GM18858 (cell line): Measurements from ENCODE around the gene PTPRN2.

Experiments
- ATAC-seq: cut with Tn5 transposase; IDR thresholded peaks from one replicate; pipeline ENCODE4 v1.9.1; 2021; ENCODE audit not compliant: unreplicated experiment

PTPRN2 gene

GRCh38 chr7:158329686-158330085 is 257.9 kb downstream of the PTPRN2 start:
- no peak for ATAC-seq

DNA sequence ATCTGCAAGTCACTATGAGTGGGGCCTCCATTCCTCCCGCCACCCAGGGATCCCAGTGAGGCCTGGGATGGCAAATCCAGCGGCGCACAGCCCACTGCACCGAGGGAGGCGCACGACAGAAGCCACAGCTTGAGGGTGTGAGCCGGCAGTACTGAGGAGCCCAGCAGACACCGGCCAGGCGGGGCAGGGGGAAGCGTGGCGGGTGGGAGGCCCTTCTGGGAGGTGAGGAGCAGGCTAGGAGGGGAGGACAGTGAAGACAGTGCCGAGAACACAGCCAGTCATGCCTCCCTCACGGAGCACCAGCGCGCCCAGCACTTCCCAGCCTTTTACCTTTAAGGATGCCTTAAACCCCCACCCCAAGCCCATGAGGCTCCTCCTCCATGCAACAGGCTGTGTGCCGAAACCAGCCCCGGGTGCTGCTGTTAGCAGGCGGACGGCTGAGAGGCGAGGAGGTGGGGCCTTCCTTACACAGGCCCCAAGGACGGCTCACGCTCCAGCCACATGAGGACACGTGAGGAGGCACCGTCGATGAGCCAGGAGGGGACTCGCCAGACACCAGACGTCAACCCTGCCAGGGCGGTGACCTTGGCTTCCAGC is 258.5 kb downstream of the PTPRN2 start:
- no peak for ATAC-seq

- no peak for ATAC-seq
Observed at GRCh38 chr7:158328376-158329013, 259.1 kb downstream of the PTPRN2 start.

GRCh38 chr7:158327571-158328180 is 259.9 kb downstream of the PTPRN2 start:
- no peak for ATAC-seq

DNA sequence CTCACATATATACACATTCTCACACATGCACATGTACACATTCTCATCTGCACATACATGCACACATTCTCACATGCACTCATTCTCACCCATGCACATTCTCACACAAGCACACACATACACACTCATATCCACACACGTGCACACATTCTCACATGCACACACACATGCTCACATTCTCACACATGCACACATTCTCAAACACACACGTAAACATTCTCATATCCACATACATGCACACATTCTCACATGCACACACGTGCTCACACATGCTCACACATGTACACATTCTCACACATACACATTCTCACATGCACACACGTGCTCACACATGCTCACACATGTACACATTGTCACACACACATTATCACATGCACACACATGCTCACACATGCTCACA is 260.6 kb downstream of the PTPRN2 start:
- ATAC-seq, result no peak

GRCh38 chr7:158325530-158326381 is 261.9 kb downstream of the PTPRN2 start:
- ATAC-seq, result no peak

DNA sequence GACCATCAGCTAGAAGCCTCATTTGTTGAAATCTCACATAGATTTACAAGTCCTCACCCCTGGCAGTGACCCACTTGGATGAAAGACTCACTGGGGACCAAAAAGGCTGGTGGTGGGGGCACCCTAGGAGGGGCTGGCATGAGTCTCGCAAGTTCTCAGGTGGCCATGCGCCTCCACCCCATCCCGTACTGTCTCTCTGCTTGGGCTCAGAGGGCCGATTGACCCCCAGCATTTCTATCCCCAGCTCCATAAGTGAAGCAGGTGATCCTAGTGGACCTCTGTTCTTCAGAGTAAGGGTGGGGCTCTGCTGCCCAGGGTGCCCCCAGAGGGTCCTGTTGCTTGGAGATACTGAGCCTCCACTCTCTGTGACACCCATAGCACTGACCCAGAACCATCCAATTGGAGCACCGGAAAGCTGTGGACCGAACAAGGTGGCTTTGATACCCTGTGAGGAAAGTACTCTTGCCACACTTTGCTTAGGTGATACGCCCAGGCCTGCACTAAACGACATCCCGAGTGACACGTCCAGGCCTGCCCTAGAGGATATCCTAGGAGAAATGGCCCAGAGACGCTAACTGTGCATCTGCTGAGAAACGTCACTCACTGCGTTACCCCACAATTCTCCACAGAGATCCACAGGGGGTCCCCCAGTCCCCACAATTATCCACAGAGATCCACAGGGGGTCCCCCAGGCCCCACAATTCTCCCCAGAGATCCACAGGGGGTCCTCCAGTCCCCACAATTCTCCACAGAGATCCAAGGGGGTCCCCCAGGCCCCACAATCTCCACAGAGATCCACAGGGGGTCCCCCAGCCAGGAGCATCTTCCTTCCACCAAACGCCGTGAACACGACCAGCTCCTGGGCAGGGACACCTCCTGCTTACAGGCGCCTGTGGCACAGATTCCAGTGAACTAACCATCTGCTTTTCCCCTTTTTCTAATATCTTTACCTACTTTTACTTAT is 262.9 kb downstream of the PTPRN2 start:
- no peak for ATAC-seq

- ATAC-seq, result no peak
Observed at GRCh38 chr7:158323741-158324396, 263.8 kb downstream of the PTPRN2 start.

- no peak for ATAC-seq
Observed at GRCh38 chr7:158322616-158323530, 264.8 kb downstream of the PTPRN2 start.

DNA sequence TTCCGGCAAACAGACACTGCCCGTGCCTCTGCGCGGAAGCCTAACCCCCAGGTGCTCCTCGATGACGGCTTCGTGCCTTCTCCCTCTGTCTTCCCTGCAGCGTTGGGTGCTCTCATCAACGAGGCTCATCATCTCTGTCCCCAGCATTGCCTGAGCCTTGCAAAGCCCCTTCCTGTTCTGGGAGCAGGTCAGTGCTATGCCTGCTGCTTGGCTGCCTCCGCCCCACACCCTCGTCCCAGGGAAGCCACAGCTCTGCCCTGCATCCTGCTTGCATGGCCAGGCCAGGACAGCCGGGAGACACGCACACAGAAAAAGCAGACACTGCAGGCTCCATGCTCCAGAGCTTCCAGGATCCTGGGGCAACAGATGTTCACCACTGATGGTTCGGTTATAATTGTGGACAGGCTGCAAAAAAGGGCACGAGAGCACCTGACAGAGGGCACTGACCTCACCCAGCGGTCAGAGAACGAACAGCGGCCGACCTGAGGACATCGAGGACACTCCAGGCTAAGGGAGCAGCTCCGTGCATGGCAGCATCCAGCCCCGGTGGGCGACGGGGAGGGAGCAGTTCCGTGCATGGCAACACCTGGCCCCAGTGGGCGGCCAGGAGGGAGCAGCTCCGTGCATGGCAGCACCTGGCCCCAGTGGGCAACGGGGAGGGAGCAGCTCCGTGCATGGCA is 265.5 kb downstream of the PTPRN2 start:
- no peak for ATAC-seq

- no peak for ATAC-seq
Observed at GRCh38 chr7:158321056-158321700, 266.4 kb downstream of the PTPRN2 start.

DNA sequence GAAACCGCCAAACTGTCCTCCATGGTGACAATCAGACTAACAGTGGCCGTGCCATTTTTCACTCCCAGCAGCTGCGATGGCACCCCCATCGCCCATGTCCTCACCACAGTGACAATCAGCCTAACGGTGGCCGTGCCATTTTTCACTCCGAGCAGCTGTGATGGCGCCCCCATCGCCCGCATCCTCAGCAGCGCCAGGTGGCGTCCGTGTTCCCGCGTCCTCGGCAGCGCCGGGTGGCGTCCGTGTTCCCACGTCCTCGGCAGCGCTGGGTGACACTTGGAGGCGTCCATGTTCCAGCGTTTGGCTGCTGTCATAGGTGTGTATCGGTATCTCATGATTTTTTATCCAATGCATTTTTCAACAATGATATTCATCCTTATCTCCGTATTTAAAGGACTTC is 267.3 kb downstream of the PTPRN2 start:
- no peak for ATAC-seq

DNA sequence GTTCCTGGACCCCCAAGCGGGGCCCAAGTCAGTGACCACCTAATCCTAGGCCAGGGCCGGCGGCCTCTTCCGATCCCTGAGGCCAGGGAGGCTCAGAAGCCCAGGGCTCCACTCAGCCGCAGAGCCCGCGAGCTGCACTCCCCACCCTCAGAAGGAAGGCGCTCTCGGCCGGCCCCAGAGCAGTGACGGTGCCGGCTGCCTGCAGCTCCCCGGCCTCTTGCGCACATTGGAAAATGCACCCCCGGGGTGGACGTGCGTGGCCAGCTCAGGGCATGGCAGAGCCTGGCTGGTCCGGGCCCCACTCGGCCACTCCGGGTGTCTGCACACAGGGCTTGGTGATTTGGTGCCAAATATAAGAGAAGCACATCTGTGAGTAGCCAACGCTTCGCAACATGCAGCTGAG is 269.1 kb downstream of the PTPRN2 start:
- ATAC-seq, result no peak

DNA sequence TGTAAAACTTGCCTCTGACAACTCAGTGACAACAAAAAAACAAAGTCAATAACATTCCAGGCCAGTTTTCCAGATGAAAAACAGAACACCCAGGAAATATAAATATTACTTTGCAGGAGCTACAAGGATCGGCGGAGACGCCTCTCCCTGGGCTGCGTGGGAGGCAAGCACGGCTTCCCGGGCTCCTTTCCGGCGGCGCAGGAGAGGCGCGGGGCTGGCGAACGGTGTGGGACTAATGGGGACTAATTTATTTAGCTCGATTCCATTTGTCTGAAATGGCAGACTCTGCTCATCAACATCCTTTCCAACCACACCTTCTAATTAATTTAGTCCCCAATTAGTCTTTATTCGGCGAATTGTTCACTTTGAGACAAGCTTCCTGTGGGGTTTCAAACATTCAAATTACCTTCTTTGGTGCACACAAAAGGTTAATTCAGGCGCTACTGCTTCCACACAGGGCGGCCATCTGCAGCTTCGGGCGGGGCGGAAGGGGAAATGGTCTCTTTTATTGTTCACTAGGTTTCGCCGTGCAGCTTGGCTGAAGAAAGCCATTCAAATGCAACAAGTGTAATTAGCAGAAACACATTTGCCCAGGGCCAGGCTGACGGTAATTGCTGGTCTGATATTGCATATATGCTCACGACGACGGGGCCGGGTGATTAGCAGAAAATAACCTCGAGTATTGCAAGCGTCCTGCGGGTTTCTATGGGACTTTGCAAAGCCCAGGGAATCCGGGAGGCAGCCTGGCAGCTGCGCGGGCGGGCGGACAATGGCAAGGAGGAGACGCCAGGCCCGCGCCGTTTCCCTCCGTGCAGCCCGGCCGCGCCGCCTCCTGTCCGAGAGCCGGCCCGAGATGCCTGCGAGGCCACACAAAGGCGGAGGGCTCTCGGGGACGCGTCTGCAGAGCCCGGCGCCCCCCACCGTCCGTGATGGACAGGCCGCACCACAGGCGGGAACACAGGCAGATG is 270.1 kb downstream of the PTPRN2 start:
- ATAC-seq, result no peak

DNA sequence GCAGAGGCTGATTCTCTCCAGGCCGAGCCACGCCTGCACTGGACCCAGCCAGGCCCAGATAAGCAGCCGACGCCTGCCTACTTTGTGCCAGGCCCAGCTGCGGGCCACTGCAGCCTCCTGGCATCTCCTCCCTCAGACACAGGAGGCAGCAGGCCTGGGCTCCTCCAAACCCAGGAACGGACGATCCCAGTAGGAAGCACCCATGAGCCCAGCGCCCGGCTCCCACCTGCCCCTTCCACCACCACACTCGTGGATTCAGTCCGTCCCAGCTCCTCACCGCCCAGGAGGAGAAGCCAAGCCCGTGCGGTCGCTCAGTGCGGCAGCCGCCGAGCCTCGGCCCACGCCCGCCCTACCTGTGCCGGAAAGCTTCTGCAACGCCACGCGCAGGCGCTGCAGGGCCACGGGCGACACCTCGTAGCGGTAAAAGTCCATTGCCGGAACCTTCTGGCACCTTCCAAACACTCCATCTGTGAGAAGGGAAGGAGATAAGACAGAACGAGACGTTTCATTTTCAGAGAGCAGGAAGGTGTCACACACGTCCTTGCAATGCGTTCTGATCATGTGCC is 271.1 kb downstream of the PTPRN2 start:
- ATAC-seq, result no peak

DNA sequence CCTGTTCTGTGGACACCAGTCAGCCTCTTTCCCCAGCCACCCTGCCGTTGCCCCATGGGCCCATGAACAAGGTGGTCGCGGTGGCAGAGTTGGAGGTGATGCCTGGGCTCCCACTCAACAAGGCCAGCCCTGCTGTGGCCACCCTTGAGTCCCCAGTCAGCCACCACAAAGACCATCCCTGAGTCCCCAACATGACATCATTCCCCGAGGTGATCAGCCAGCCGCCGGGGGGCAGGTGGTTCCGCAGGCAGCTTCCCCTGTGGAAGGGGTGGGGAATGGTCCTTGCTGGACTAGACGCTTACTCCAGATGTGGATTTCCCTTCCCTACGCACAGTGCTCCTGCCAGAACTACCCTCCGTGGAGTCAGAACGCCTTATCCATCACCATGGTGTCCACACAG is 271.7 kb downstream of the PTPRN2 start:
- ATAC-seq, result no peak
